ENCODE data around the gene FGGY. TPM values are rescaled to one million over a fixed set of nuclear protein-coding genes. Genes with fewer than 3 reads are reported as not detected.

The FGGY gene
- total RNA-seq, 1 experiment from 2014 or later = 14.6 TPM

GRCh38 chr1:59565611-59566410 is 268.9 kb downstream of the FGGY start:
- no peaks in the 10 kb centered on the region for H3K27me3 ChIP-seq (ENCODE audit: insufficient read depth, low read length)
- no peaks in the 10 kb centered on the region for H3K23me2 ChIP-seq (ENCODE audit: insufficient read length, low read depth, low read length, poor library complexity, severe bottlenecking)
- peaks cover 6% of the 10 kb centered on the region; the same call in 1 of the 2 replicates for H3K4me1 ChIP-seq (ENCODE audit: insufficient read depth, low read length)
- no peak overlapping the region for H3T11ph ChIP-seq (ENCODE audit: low read length)
- DNase-seq = no peak
- H4K20me1 ChIP-seq (ENCODE audit: control insufficient read depth, insufficient read depth, insufficient read length) = no peaks in the 10 kb centered on the region
- no peaks in the 10 kb centered on the region for H3K79me1 ChIP-seq (ENCODE audit: insufficient read depth, low read depth, low read length, poor library complexity, severe bottlenecking)
- no peak overlapping the region for H2BK12ac ChIP-seq (ENCODE audit: insufficient read length, low read depth, low read length)
- no peak overlapping the region for H2BK20ac ChIP-seq (ENCODE audit: low read depth, low read length, poor library complexity, severe bottlenecking)
- no CpG with 5 or more reads among the region's 5 CpGs for WGBS (ENCODE audit: extremely low coverage, insufficient read length, low lambda C conversion rate)
- H2AK5ac ChIP-seq (ENCODE audit: insufficient read length, low read length) = no peak overlapping the region
- H3K4ac ChIP-seq (ENCODE audit: low read depth, low read length) = no peak overlapping the region
- H3K27ac ChIP-seq (ENCODE audit: insufficient read length, low read depth, low read length) = no peak overlapping the region
- H3K27ac Mint-ChIP-seq = no peak overlapping the region
- H2BK15ac ChIP-seq (ENCODE audit: low read depth, low read length) = no peak overlapping the region
- H2AFZ ChIP-seq (ENCODE audit: low read length) = no peak overlapping the region
- no peak overlapping the region for H3K9ac ChIP-seq (ENCODE audit: extremely low read depth, insufficient read length, low read length)
- no peak overlapping the region for H4K91ac ChIP-seq (ENCODE audit: insufficient read length, low read depth, low read length)
- no peak overlapping the region for H3K4me2 ChIP-seq (ENCODE audit: insufficient read depth, insufficient read length, low read length)
- H3K4me3 Mint-ChIP-seq = no peak overlapping the region
- no peaks in the 10 kb centered on the region for H3K27me3 Mint-ChIP-seq (ENCODE audit: low read depth)
- H3K56ac ChIP-seq (ENCODE audit: insufficient read length, low read depth, low read length) = no peak overlapping the region
- H4K8ac ChIP-seq (replicated peaks; ENCODE audit: insufficient read length, low read depth, low read length) = no peak overlapping the region
- peaks cover 6 to 9% of the 10 kb centered on the region in 2 experiments for H3K4me1 Mint-ChIP-seq
- H3K9me3 ChIP-seq (ENCODE audit: control insufficient read depth, low read depth, low read length) = no peaks in the 10 kb centered on the region
- no peak overlapping the region for H2BK5ac ChIP-seq (ENCODE audit: insufficient read length, low read length)
- peaks cover 0 to 2% (median 0%) of the 10 kb centered on the region in 3 experiments; a peak in 1 of 7 replicates for H3K36me3 Mint-ChIP-seq (ENCODE audit: insufficient read depth in 1 of 3, low read depth in 3 of 3)
- no peaks in the 10 kb centered on the region for H3K79me2 ChIP-seq (ENCODE audit: insufficient read depth, low read length)
- H3K18ac ChIP-seq (ENCODE audit: insufficient read length, low read depth, low read length) = no peak overlapping the region
- no peak overlapping the region for H3K23ac ChIP-seq (ENCODE audit: insufficient read length, low read depth, low read length)
- TF ChIP-seq CTCF (conservative IDR thresholded peaks at IDR 0.05) = no peak
- no peak overlapping the region for H3K14ac ChIP-seq (ENCODE audit: insufficient read depth, low read length)
- H2BK120ac ChIP-seq (ENCODE audit: low read depth, low read length, poor library complexity, severe bottlenecking) = no peak overlapping the region
- H3K9me3 Mint-ChIP-seq = no peaks in the 10 kb centered on the region
- H4K5ac ChIP-seq (ENCODE audit: insufficient read length, low read depth, low read length) = no peak overlapping the region
